Testis (tissue), 3 donors: ENCODE results near the gene TLE4. TPM values are rescaled to one million over a fixed set of nuclear protein-coding genes. Genes with fewer than 3 reads are reported as not detected.
"Not testable (repeated sequence)": the region's sequence is repeated elsewhere in the genome, so short reads cannot be mapped to it uniquely, and the experiment has no call there.

ENCODE experiments used
- DNase-seq: peaks from one replicate; pipeline ENCODE4 v3.0.0-alpha.2; 2019
- H3K27ac ChIP-seq, 2 donors: fragments of 200-600 bp; sonication (generic); one replicate each; pipeline ENCODE4 v1.5.1; 2019
- H3K27me3 ChIP-seq: fragments of 200-600 bp; sonication (generic); one replicate; pipeline ENCODE4 v1.5.1; 2019
- H3K36me3 ChIP-seq: fragments of 200-600 bp; sonication (generic); one replicate; pipeline ENCODE4 v1.5.1; 2017; ENCODE audit warnings: low read depth; ENCODE audit errors: missing control alignments
- H3K4me1 ChIP-seq: fragments of 200-600 bp; sonication (generic); one replicate; pipeline ENCODE4 v1.5.1; 2019
- H3K4me3 ChIP-seq, 2 donors: fragments of 200-600 bp; sonication (generic); one replicate each; pipeline ENCODE4 v1.5.1; 2017 to 2019
- H3K9me3 ChIP-seq: fragments of 200-600 bp; sonication (generic); one replicate; pipeline ENCODE4 v1.5.1; 2017
- CTCF ChIP-seq, 3 experiments: fragments of 450-650 bp in 2 of 3; fragments of 200-600 bp in 1 of 3; sonication (generic) in 1 of 3; IDR thresholded peaks; one replicate each; pipeline ENCODE4 v1.5.1; 2016 to 2019; ENCODE audit warnings: antibody characterized with exemption in 3 of 3, mild to moderate bottlenecking in 2 of 3, moderate library complexity in 1 of 3
- POLR2A ChIP-seq: fragments of 450-650 bp; IDR thresholded peaks from one replicate; pipeline ENCODE4 v1.6.1; 2017; ENCODE audit warnings: antibody characterized with exemption, mild to moderate bottlenecking, moderate library complexity
- WGBS, 2 donors: methylation state at CpG; one replicate each; pipeline ENCODE4 v1.1.5; 2018; 5-methylcytosine and 5-hydroxymethylcytosine counted together
- intact Hi-C: fragments of 100-400 bp; cut with DNase I; formaldehyde crosslinking; loops from one replicate; pipeline ENCODE4 v1.15.1; 2023; ENCODE audit warnings: low total_unique reads
- polyA plus RNA-seq: library from polyadenylated mRNA; stranded (reverse); fragments of 350-450 nt; fragmentation: Illumina TruSeq; extraction: RNeasy Lipid Tissue Mini Kit (QIAGEN cat#74804); gene quantifications from one replicate; pipeline ENCODE4 v1.2.3, GENCODE V29; 2014; ENCODE audit warnings: low read depth, low replicate concordance; ENCODE audit not compliant: insufficient read depth
- total RNA-seq, 2 donors: library from RNA; depleted of rRNA; stranded (reverse); fragments of >200 nt; gene quantifications; one replicate each; pipeline ENCODE4 v1.2.3, GENCODE V29; 2016

TLE4 gene
- total and polyA plus RNA-seq, 3 donors from 2014 or later, result 223 to 311 (median 292) TPM

- 63% methylated on average over 5 of the region's 5 CpGs for WGBS, 2 donors
- TF ChIP-seq POLR2A (no peak), CTCF (IDR thresholded peaks at IDR 0.05) (no peak)
- Histone ChIP-seq H3K27me3 (no peaks in the 10 kb centered on the region), H3K9me3 (no peaks in the 10 kb centered on the region), H3K36me3 (no peaks in the 10 kb centered on the region), H3K4me3 (no peak overlapping the region), H3K27ac (no peak overlapping the region), H3K4me1 (no peaks in the 10 kb centered on the region)
- intact Hi-C loops, result no loop called here
- no peak for DNase-seq
Measured at GRCh38 chr9:79736051-79736450, 164.3 kb downstream of the TLE4 start.

GRCh38 chr9:79741381-79741780 lies 169.6 kb downstream of the TLE4 start:
- Histone ChIP-seq H3K27ac (no peak overlapping the region), H3K27me3 (no peaks in the 10 kb centered on the region), H3K4me3 (no peak overlapping the region), H3K36me3 (no peaks in the 10 kb centered on the region), H3K9me3 (no peaks in the 10 kb centered on the region), H3K4me1 (no peaks in the 10 kb centered on the region)
- no peak for TF ChIP-seq CTCF (IDR thresholded peaks at IDR 0.05)
- no peak for TF ChIP-seq POLR2A
- intact Hi-C loops, result no loop called here
- WGBS, 2 donors, result 71 to 78% methylated on average over 3 of the region's 3 CpGs
- no peak for DNase-seq

- H3K9me3 ChIP-seq, result no peaks in the 10 kb centered on the region
- intact Hi-C loops, result no loop called here
- TF ChIP-seq CTCF (IDR thresholded peaks at IDR 0.05) (no peak), POLR2A (no peak)
- H3K36me3 ChIP-seq, result no peaks in the 10 kb centered on the region
- 56 to 58% methylated on average over 4 of the region's 4 CpGs for WGBS, 2 donors
- no peak for DNase-seq
- no peak overlapping the region for H3K4me3 ChIP-seq
- H3K4me1 ChIP-seq, result no peaks in the 10 kb centered on the region
- H3K27me3 ChIP-seq, result no peaks in the 10 kb centered on the region
- no peak overlapping the region for H3K27ac ChIP-seq
Measured at GRCh38 chr9:79742110-79742721, 170.5 kb downstream of the TLE4 start.

- H3K27me3 ChIP-seq, result no peaks in the 10 kb centered on the region
- intact Hi-C loops, result no loop called here
- H3K4me3 ChIP-seq, result no peak overlapping the region
- TF ChIP-seq CTCF (IDR thresholded peaks at IDR 0.05) (no peak), POLR2A (no peak)
- no peaks in the 10 kb centered on the region for H3K36me3 ChIP-seq
- H3K4me1 ChIP-seq, result no peaks in the 10 kb centered on the region
- H3K27ac ChIP-seq, result no peak overlapping the region
- no peak for DNase-seq
- no peaks in the 10 kb centered on the region for H3K9me3 ChIP-seq
- 85 to 93% methylated on average over 6 of the region's 6 CpGs for WGBS, 2 donors
Measured at GRCh38 chr9:79744521-79744920, 172.8 kb downstream of the TLE4 start.

- no peaks in the 10 kb centered on the region for H3K9me3 ChIP-seq
- DNase-seq, result no peak
- H3K36me3 ChIP-seq, result no peaks in the 10 kb centered on the region
- no peak overlapping the region for H3K27ac ChIP-seq
- H3K4me1 ChIP-seq, result no peaks in the 10 kb centered on the region
- WGBS, 2 donors, result 95 to 96% methylated on average over 4 of the region's 4 CpGs
- H3K4me3 ChIP-seq, result no peak overlapping the region
- TF ChIP-seq CTCF (IDR thresholded peaks at IDR 0.05), result no peak
- TF ChIP-seq POLR2A, result no peak
- H3K27me3 ChIP-seq, result no peaks in the 10 kb centered on the region
- intact Hi-C loops, result no loop called here
Measured at GRCh38 chr9:79745752-79746336, 174.1 kb downstream of the TLE4 start.

GRCh38 chr9:79751895-79752466 lies 180.2 kb downstream of the TLE4 start:
- H3K36me3 ChIP-seq, DNase-seq, H3K9me3 ChIP-seq, H3K4me3 ChIP-seq, H3K4me1 ChIP-seq, H3K27me3 ChIP-seq, intact Hi-C loops, H3K27ac ChIP-seq: not testable (repeated sequence)
- WGBS, 2 donors, result 100% methylated on average over 1 of the region's 1 CpG
